HG03521 (cell line): ENCODE data around the gene ERGIC1.
A peak's percentile ranks its signal among the peaks of the same experiment; 100 is the strongest.

Experiments used
- ATAC-seq: cut with Tn5 transposase; IDR thresholded peaks from one replicate; pipeline ENCODE4 v1.9.1; 2021; ENCODE audit warnings: mild to moderate bottlenecking, moderate library complexity; ENCODE audit not compliant: unreplicated experiment

Gene ERGIC1

GRCh38 chr5:172827841-172828240 is 6.2 kb upstream of the ERGIC1 start:
- ATAC-seq = no peak

GRCh38 chr5:172828911-172829431 is 5.1 kb upstream of the ERGIC1 start:
- no peak for ATAC-seq

- ATAC-seq = no peak
These were observed 3.7 kb upstream of the ERGIC1 start for GRCh38 chr5:172830275-172830799.

GRCh38 chr5:172830876-172831662 is 3.0 kb upstream of the ERGIC1 start:
- no peak for ATAC-seq

- no peak for ATAC-seq
These were observed 1.4 kb upstream of the ERGIC1 start for GRCh38 chr5:172832383-172833315.

GRCh38 chr5:172833372-172833685 is 722 bp upstream of the ERGIC1 start:
- ATAC-seq = no peak

GRCh38 chr5:172834415-172835289 is 601 bp downstream of the ERGIC1 start:
- no peak for ATAC-seq

- no peak for ATAC-seq
These were observed 1.4 kb downstream of the ERGIC1 start for GRCh38 chr5:172835290-172835993.

GRCh38 chr5:172835994-172836356 is 1.9 kb downstream of the ERGIC1 start:
- no peak for ATAC-seq

- ATAC-seq = peak; percentile 59
These were observed 3.6 kb downstream of the ERGIC1 start for GRCh38 chr5:172837640-172838039.

GRCh38 chr5:172838151-172838875 is 4.3 kb downstream of the ERGIC1 start:
- ATAC-seq = no peak

- no peak for ATAC-seq
These were observed 5.8 kb downstream of the ERGIC1 start for GRCh38 chr5:172839669-172840431.

- no peak for ATAC-seq
These were observed 6.5 kb downstream of the ERGIC1 start for GRCh38 chr5:172840432-172841154.

GRCh38 chr5:172841256-172841655 is 7.2 kb downstream of the ERGIC1 start:
- no peak for ATAC-seq

- no peak for ATAC-seq
These were observed 9.9 kb downstream of the ERGIC1 start for GRCh38 chr5:172843825-172844576.

- no peak for ATAC-seq
These were observed 10.5 kb downstream of the ERGIC1 start for GRCh38 chr5:172844577-172844838.

GRCh38 chr5:172845154-172845553 is 11.1 kb downstream of the ERGIC1 start:
- ATAC-seq = no peak

GRCh38 chr5:172845576-172845975 is 11.5 kb downstream of the ERGIC1 start:
- no peak for ATAC-seq
